Measurements from ENCODE around the gene NMUR2.

The NMUR2 gene

GRCh38 chr5:152372875-152373274 is 32.2 kb downstream of the NMUR2 start:
- no peak for DNase-seq (ENCODE audit: low read depth, low spot score)
- no peak overlapping the region for H3K27ac ChIP-seq

GRCh38 chr5:152369298-152369697 is 35.8 kb downstream of the NMUR2 start:
- DNase-seq (ENCODE audit: low read depth, low spot score) = no peak
- no peak overlapping the region for H3K27ac ChIP-seq

GRCh38 chr5:152367554-152367953 is 37.5 kb downstream of the NMUR2 start:
- no peak for DNase-seq (ENCODE audit: low read depth, low spot score)
- no peak overlapping the region for H3K27ac ChIP-seq

- H3K27ac ChIP-seq = no peak overlapping the region
- DNase-seq (ENCODE audit: low read depth, low spot score) = no peak
Measured at GRCh38 chr5:152366716-152367115, 38.4 kb downstream of the NMUR2 start.

- DNase-seq (ENCODE audit: low read depth, low spot score) = no peak
- H3K27ac ChIP-seq = no peak overlapping the region
Measured at GRCh38 chr5:152364899-152365298, 40.2 kb downstream of the NMUR2 start.

GRCh38 chr5:152364172-152364571 is 40.9 kb downstream of the NMUR2 start:
- H3K27ac ChIP-seq = no peak overlapping the region
- no peak for DNase-seq (ENCODE audit: low read depth, low spot score)

GRCh38 chr5:152358861-152359568 is 46.1 kb downstream of the NMUR2 start:
- no peak overlapping the region for H3K27ac ChIP-seq
- no peak for DNase-seq (ENCODE audit: low read depth, low spot score)

GRCh38 chr5:152356506-152356905 is 48.6 kb downstream of the NMUR2 start:
- DNase-seq (ENCODE audit: low read depth, low spot score) = no peak
- no peak overlapping the region for H3K27ac ChIP-seq

GRCh38 chr5:152355061-152355460 is 50.0 kb downstream of the NMUR2 start:
- no peak overlapping the region for H3K27ac ChIP-seq
- no peak for DNase-seq (ENCODE audit: low read depth, low spot score)

- DNase-seq (ENCODE audit: low read depth, low spot score) = no peak
- no peak overlapping the region for H3K27ac ChIP-seq
Measured at GRCh38 chr5:152353001-152353400, 52.1 kb downstream of the NMUR2 start.

- no peak for DNase-seq (ENCODE audit: low read depth, low spot score)
- no peak overlapping the region for H3K27ac ChIP-seq
Measured at GRCh38 chr5:152349683-152350526, 55.2 kb downstream of the NMUR2 start.
